ENCODE measurements around the gene LRRC27.

Gene LRRC27

DNA sequence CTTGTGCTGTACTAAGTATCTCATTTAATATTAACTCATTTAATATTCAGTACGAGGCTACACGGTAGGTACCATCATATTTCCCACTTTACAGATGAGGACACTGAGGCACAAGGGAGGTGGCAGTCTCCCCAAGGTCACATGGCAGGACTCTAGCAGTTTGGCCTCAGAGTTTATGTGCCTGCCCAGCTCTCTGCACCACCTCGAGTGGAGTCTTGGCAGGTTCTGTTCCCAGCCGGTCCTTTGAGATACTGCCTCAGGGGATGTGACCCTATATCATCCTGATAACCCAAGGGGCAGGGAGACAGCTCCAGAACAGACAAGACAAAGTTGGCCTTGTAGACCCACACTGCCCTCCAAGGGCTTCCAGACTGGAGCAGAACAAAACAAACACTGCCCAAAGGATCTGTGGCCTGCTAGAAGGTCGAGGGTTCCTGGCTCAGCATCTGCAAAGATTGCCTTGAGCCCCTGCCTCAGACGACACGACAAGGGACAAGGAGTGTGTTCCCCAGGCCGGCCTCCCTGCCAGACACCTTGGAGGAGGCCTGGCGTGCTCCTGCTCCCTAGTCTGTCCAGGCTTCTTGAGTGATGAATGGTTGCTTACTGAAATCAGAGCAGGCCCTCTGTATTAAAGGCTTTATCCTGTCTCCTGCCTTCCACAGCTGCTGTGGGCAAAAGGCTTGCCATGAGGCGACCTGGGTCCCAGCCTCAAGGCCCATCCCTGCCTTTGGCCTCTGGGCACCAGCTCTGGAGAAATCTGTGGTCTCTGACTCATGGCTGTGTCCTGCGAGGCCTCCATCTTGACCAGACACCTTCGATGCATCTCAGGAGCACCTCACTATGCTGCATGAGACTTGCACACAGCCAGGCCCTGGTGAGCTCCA, 61.1 kb downstream of the LRRC27 start:
- in situ Hi-C loops (cut with MboI; ENCODE audit: low pct_unique_long_range_greater_than_20kb, low sequenced_read_pairs, unreplicated experiment): no loop called here
- TF ChIP-seq CTCF (IDR thresholded peaks at IDR 0.05; ENCODE audit: extremely low read depth, insufficient read depth, missing control alignments): no peak

DNA sequence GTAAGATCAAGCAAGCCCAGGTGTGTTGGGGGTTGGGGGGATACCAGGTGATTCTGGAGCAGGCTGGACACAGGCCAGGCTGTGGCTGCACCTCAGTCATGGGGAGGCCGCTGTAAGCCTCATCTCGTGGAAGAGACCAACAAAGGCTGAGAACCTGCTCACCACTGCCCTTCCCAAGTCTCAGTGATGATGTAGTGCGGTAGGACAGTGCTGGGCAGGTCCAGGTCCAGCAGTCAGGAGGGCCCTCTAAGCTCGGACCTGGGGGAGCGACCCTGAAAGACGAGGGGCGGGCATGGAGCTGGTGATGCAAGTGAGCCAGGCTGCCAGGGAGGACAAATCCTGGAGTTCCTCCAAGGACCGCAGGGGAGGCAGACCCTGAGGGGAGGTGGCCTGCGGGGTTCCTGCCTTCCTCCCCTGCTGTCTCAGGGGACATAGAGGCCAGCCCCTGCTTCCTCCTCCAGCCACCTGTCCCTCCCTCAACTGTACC, 61.7 kb downstream of the LRRC27 start:
- no peak for DNase-seq (ENCODE audit: low spot score)
- no peak for TF ChIP-seq CTCF (IDR thresholded peaks at IDR 0.05; ENCODE audit: extremely low read depth, insufficient read depth, missing control alignments)
- in situ Hi-C loops (cut with MboI; ENCODE audit: low pct_unique_long_range_greater_than_20kb, low sequenced_read_pairs, unreplicated experiment): no loop called here

More for the DNA sequence above, 61.1 kb downstream of the LRRC27 start:
- no peak for DNase-seq (ENCODE audit: low spot score)

DNA sequence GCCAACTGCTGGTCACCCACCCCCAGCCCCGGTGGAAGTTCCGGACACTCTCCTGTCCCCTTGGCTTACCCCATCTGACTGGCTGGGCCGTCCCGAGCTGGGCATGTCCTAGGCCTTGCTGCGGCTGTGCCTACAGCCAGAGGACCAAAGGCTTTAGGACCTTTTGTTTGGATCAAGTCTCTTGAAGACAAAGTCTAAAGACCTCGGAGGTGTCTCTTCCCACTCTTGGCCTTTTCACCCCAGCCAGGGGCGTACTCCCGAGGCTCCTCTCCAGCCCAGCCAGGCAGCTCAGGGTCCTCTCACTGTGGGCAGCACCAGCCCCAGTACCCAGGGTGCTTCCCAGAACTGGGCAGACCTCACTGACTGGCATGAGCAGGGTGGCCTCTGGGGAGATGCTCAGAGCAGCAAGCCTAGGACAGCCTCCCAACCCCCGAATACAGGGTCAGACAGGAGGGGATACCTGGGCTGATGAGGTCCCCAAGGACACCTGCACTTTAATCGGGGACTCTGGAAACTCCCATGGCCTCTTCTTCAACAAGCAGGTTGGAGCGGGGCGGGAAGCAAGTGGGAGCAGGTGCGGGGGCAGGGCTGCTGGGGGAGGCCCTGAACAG, 62.3 kb downstream of the LRRC27 start:
- no peak for DNase-seq (ENCODE audit: low spot score)
- in situ Hi-C loops (cut with MboI; ENCODE audit: low pct_unique_long_range_greater_than_20kb, low sequenced_read_pairs, unreplicated experiment): no loop called here
- TF ChIP-seq CTCF (IDR thresholded peaks at IDR 0.05; ENCODE audit: extremely low read depth, insufficient read depth, missing control alignments): no peak

- no peak for TF ChIP-seq CTCF (IDR thresholded peaks at IDR 0.05; ENCODE audit: extremely low read depth, insufficient read depth, missing control alignments)
- in situ Hi-C loops (cut with MboI; ENCODE audit: low pct_unique_long_range_greater_than_20kb, low sequenced_read_pairs, unreplicated experiment): no loop called here
- DNase-seq (ENCODE audit: low spot score): no peak
Measured at GRCh38 chr10:132394936-132395703, 63.1 kb downstream of the LRRC27 start.

DNA sequence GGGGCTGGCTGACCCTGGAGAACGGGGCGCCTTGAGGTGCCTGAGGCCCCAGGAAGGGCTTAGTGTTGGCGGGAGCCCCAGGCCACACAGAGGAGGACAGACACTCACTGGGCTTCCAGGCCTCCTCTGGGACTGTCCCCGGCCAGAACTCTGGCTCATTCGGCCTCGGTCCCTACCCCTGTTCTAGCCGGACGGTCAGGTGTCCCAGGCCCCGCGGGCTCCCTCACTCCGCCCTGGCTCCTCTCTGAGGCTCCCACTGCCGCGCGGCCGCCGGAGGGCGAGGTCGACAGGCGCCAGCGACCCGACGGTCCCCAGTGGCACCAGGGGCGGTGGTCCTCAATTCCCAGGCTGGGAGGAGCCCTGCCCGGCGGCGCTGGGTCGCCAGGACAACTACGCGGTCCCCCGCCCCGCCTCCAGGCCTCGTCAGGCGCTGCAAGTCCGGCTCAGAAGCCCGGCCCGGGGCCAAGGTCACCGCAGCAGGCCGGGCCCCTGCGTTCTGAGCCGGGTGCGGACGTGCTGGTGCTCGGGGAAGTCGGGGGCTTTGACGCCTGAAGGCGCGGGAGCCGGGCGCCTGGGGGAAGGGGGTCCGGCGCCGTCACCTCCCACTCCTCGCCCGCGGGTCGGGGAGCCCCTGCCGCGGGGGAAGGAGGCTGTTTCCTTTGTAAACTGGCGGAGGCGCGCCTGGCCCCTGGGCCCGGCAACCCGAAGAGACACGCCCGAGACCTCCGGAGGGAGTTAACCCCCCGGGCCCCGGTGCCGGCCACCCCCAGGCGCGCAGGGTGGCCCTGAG, 63.9 kb downstream of the LRRC27 start:
- no peak for TF ChIP-seq CTCF (IDR thresholded peaks at IDR 0.05; ENCODE audit: extremely low read depth, insufficient read depth, missing control alignments)
- no peak for DNase-seq (ENCODE audit: low spot score)
- in situ Hi-C loops (cut with MboI; ENCODE audit: low pct_unique_long_range_greater_than_20kb, low sequenced_read_pairs, unreplicated experiment): no loop called here
